GM18499 (cell line): ENCODE measurements around the gene EEF1AKMT4.

Experiments
- ATAC-seq: cut with Tn5 transposase; IDR thresholded peaks from one replicate; pipeline ENCODE4 v1.9.1; 2021; ENCODE audit warnings: moderate number of reproducible peaks; ENCODE audit not compliant: insufficient read depth, unreplicated experiment

The EEF1AKMT4 gene

DNA sequence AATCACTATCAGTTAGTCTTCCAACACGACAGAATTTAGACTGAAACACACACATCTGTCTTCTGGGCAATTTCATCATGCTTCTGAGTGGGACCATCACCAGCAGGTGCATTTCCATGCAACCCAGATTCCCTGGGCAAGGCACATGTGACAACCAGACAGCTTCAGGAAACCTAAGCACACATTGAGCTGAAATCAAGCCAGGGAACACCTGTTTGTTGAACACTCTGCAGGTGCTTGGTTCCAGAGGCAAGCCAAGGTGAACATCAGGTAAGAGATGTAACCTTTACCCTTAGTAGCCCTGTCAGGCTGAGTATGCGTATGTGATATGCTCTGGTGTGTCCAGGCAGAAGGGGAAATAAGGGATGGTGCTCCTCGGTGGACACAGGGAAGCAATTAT is 46.3 kb downstream of the EEF1AKMT4 start:
- no peak for ATAC-seq

- ATAC-seq = no peak
Measured at GRCh38 chr3:184296616-184297015, 47.1 kb downstream of the EEF1AKMT4 start.

DNA sequence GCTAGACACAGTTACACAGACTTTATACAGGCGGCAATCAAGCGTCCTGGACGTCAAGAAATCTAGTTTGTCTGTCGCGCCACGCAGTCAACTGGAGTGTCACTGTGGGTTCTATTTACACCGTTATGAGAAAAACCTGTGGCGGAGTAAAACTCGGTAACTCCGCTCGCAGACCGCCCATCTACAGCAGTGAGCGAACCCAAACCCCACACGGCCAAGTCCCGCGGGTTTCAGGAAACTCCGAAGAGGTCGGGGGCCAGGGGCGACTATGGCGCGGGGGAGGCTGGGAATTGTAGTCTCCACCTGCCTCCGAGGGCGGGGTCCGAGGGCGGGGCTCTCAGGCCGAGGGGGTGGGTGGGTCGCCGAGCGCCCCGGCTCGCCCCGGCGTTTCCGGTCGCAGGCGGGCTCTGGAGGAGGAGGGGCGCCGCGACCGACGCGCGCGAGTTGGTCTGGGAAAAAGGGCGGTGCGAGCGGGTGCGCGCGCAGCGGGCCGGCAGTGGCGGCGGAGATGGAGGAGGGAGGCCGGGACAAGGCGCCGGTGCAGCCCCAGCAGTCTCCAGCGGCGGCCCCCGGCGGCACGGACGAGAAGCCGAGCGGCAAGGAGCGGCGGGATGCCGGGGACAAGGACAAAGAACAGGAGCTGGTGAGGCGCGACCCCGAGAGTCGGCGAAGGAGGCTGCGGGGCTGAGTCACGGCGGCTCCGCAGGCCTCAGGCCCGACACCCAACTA is 49.5 kb downstream of the EEF1AKMT4 start, which contains the start of gene PSMD2:
PSMD2 (plus strand) TSS at position 483 of the 729 bp plus-strand sequence; CDS start at position 509, 26 bp downstream.
- ATAC-seq = peak; percentile 65

- no peak for ATAC-seq
Measured at GRCh38 chr3:184299488-184300377, 50.3 kb downstream of the EEF1AKMT4 start.

GRCh38 chr3:184300378-184300720 is 50.9 kb downstream of the EEF1AKMT4 start:
- no peak for ATAC-seq

- ATAC-seq = no peak
Measured at GRCh38 chr3:184305577-184305976, 56.1 kb downstream of the EEF1AKMT4 start.

DNA sequence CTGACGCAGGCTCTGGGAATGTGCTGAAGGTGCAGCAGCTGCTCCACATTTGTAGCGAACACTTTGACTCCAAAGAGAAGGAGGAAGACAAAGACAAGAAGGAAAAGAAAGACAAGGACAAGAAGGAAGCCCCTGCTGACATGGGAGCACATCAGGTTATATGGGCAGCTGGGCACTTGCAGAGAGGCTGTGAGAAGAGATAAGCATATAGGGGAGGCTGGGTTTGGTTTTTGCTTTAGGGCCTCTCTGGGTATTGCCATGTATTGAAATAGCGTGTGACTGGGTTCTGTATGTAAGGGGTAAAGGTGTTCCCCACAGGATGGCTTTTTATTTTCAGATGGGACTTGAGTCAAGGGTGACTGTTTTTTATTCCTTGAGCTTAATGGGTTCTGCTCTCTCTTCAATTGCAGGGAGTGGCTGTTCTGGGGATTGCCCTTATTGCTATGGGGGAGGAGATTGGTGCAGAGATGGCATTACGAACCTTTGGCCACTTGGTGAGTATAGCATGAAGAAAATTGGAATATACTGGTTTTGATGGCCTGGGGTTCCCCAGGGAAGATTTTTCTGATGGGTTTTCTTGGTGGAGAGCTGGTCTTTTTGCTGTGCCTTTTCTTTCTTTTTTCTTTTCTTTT is 57.0 kb downstream of the EEF1AKMT4 start:
- no peak for ATAC-seq

DNA sequence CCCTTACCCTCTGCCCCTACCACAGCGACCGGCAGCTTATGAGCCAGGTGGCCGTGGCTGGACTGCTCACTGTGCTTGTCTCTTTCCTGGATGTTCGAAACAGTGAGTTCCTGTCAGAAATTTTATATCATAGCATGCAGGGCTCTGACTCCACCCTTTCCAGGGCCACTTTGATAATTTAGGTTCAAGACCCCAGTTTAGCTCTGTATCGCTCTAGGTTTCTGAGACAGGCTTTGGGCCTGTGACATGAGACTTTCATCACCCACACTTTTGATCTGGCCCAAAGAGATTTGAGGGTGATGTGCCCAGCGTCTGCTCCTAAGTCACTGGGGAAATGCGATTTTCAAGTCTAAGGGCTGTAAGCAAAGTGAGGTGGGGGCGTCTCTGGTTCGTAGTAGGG is 58.4 kb downstream of the EEF1AKMT4 start:
- ATAC-seq = no peak
